Measurements from ENCODE around the gene LIM2.
"Not testable (repeated sequence)": the region's sequence is repeated elsewhere in the genome, so short reads cannot be mapped to it uniquely, and the experiment has no call there.

The LIM2 gene

DNA sequence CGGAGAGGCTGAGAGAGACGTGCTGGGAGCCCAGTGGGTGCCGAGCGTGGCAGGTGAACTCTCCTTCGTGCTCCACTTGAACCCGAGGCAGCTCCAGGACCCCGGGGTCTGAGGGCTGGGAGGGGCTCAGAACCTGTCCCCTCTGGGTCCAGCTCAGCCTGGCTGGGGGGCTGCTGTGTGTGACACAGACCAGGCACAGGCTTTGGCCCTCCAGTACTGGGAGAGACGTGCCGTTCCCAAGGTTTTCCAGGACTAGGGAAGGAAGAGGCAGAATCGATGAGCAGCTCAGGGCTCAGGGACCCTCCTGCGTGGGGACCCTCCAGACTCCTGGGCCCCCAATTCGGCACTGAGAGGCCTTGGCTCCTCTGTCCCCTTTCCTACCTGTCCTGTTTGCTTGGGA lies 27.4 kb upstream of the LIM2 start:
- H3K4me3 ChIP-seq (ENCODE audit: low read depth, low read length) = no peak overlapping the region
- TF ChIP-seq, protein P1, sequence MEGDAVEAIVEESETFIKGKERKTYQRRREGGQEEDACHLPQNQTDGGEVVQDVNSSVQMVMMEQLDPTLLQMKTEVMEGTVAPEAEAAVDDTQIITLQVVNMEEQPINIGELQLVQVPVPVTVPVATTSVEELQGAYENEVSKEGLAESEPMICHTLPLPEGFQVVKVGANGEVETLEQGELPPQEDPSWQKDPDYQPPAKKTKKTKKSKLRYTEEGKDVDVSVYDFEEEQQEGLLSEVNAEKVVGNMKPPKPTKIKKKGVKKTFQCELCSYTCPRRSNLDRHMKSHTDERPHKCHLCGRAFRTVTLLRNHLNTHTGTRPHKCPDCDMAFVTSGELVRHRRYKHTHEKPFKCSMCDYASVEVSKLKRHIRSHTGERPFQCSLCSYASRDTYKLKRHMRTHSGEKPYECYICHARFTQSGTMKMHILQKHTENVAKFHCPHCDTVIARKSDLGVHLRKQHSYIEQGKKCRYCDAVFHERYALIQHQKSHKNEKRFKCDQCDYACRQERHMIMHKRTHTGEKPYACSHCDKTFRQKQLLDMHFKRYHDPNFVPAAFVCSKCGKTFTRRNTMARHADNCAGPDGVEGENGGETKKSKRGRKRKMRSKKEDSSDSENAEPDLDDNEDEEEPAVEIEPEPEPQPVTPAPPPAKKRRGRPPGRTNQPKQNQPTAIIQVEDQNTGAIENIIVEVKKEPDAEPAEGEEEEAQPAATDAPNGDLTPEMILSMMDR (IDR thresholded peaks at IDR 0.05; ENCODE audit: low read depth, low read length) = no peak

GRCh38 chr19:51410950-51411748 lies 23.4 kb upstream of the LIM2 start:
- H3K4me3 ChIP-seq (ENCODE audit: low read depth, low read length) = no peak overlapping the region
- peaks cover 2% of the 10 kb centered on the region; the same call in 1 of the 2 replicates for H3K27me3 ChIP-seq
- DNase-seq = no peak
- H3K4me1 ChIP-seq = no peaks in the 10 kb centered on the region
- TF ChIP-seq, protein P1 (IDR thresholded peaks at IDR 0.05; ENCODE audit: low read depth, low read length) = no peak
- no peaks in the 10 kb centered on the region for H3K9me3 ChIP-seq
- no peaks in the 10 kb centered on the region for H3K36me3 ChIP-seq

More for the DNA sequence above, 27.4 kb upstream of the LIM2 start:
- Histone ChIP-seq H3K4me1 (no peaks in the 10 kb centered on the region), H3K9me3 (no peaks in the 10 kb centered on the region), H3K36me3 (no peaks in the 10 kb centered on the region), H3K27me3 (0 out of 2 replicates have a peak, but pooled peaks cover 2% of the 10 kb centered on the region)
- DNase-seq = no peak

GRCh38 chr19:51407511-51408131 lies 19.8 kb upstream of the LIM2 start:
- Histone ChIP-seq H3K9me3 (no peaks in the 10 kb centered on the region), H3K4me1 (no peaks in the 10 kb centered on the region), H3K4me3 (ENCODE audit: low read depth, low read length) (no peak overlapping the region), H3K27me3 (no peaks in the 10 kb centered on the region; the same call in 1 of the 2 replicates), H3K36me3 (no peaks in the 10 kb centered on the region)
- no peak for DNase-seq
- TF ChIP-seq, protein P1 (IDR thresholded peaks at IDR 0.05; ENCODE audit: low read depth, low read length) = peak; percentile 63

DNA sequence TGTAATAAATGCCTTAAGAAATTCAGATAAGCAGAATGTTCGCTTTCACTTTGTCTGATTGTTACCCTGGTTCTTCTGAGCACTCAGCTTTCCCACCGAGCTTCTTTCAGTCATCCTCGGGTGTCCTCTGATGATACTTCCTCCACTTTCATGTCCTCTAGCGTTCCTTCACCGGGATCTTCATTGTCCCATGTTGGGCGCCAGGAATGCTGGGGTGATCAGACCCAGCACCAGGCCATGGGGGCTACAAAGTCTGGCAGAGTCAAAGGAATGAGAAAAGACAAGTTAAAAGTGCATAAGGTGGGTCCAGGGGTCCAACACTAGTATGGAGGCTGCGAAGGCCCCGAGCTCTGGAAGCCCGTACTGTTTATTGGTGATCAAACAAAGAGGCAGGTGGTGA lies 14.3 kb upstream of the LIM2 start:
- Histone ChIP-seq H3K27me3 (no peaks in the 10 kb centered on the region), H3K4me1 (no peaks in the 10 kb centered on the region), H3K36me3 (no peaks in the 10 kb centered on the region), H3K4me3 (ENCODE audit: low read depth, low read length) (no peak overlapping the region), H3K9me3 (no peaks in the 10 kb centered on the region)
- no peak for DNase-seq
- TF ChIP-seq, protein P1 (IDR thresholded peaks at IDR 0.05; ENCODE audit: low read depth, low read length) = no peak

DNA sequence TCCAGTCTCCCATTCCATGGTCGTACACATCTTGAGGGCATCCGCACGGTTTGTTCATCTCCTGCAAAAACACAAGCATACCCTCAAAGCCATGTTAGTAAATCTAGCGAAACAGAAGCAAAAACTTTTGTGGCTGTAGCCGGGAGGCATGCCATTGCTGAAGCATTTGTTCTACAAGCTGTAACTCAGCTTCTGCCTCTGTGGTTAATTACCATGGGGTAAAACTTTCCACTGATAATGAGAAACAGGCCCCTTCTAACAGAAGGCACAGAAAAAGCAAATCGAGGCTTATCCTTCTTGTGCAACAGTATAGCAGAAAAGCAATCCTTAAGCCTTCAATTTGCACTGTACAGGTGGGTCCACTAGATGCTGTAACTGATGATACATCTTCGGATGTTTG lies 12.2 kb upstream of the LIM2 start:
- DNase-seq; H3K36me3 ChIP-seq; H3K27me3 ChIP-seq; H3K4me3 ChIP-seq (ENCODE audit: low read depth, low read length); H3K9me3 ChIP-seq; H3K4me1 ChIP-seq: not testable (repeated sequence)

DNA sequence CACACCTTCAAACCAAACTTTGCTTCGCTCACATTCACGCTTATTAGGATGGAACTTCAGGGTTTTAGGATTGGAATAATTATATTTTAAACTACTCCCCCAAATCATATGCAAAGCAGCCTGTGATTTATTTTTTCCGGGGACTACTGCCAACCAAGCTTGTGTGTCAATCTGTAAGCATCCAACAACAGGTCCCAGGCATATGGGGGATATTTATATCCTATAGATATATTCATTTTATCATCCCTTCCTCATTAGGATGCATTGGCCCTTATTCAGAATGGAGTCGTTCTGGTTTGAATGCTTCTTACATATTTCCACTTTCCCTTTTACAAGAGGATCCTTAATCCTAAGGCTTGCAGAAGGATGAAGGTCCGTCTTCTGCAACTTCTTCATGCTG lies 11.5 kb upstream of the LIM2 start:
- Histone ChIP-seq H3K36me3 (no peaks in the 10 kb centered on the region), H3K9me3 (no peaks in the 10 kb centered on the region)
- TF ChIP-seq, protein P1 (IDR thresholded peaks at IDR 0.05; ENCODE audit: low read depth, low read length) = no peak

More for the DNA sequence above, 11.5 kb upstream of the LIM2 start:
- no peaks in the 10 kb centered on the region for H3K27me3 ChIP-seq
- DNase-seq = no peak
- H3K4me3 ChIP-seq (ENCODE audit: low read depth, low read length) = no peak overlapping the region
- no peaks in the 10 kb centered on the region for H3K4me1 ChIP-seq
